ENCODE measurements around the gene HGF. TPM values are rescaled to one million over a fixed set of nuclear protein-coding genes. Genes with fewer than 3 reads are reported as not detected.
A peak's percentile ranks its signal among the peaks of the same experiment; 100 is the strongest.

The HGF gene
- total RNA-seq, 8 experiments from 2014 or later = 0.09 to 9.6 (median 0.56) TPM; not detected in 1

- Histone ChIP-seq H3K27ac (no peak overlapping the region), H3K4me3 (no peak overlapping the region), H3K4me1 (replicated peaks in 1 of 2) (peaks cover 3 to 29% of the 10 kb centered on the region in 2 donors)
- WGBS, 10 experiments = 68 to 100% (median 85%) methylated on average over 1 to 5 of the region's 5 CpGs
- in situ Hi-C loops (cut with MboI; ENCODE audit: low pct_unique_long_range_greater_than_20kb in 2 of 9, low sequenced_read_pairs in 9 of 9, unreplicated experiment in 9 of 9) = no loop called here
- no peak for ATAC-seq (replicated peaks in 6 of 8)
Measured at GRCh38 chr7:81684033-81684432, 85.8 kb downstream of the HGF start.

GRCh38 chr7:81682873-81683272 is 87.0 kb downstream of the HGF start:
- no peak overlapping the region for H3K4me3 ChIP-seq
- WGBS, 10 experiments = 0 to 89% (median 50%) methylated on average over 1 to 2 of the region's 2 CpGs; no CpG with 5 or more reads in 1 of the 10 experiments
- H3K4me1 ChIP-seq (replicated peaks in 1 of 2) = peaks cover 3 to 29% of the 10 kb centered on the region in 2 donors
- ATAC-seq (replicated peaks in 6 of 8) = no peak
- in situ Hi-C loops (cut with MboI; ENCODE audit: low pct_unique_long_range_greater_than_20kb in 2 of 9, low sequenced_read_pairs in 9 of 9, unreplicated experiment in 9 of 9) = no loop called here
- no peak overlapping the region for H3K27ac ChIP-seq

- in situ Hi-C loops (cut with MboI; ENCODE audit: low pct_unique_long_range_greater_than_20kb in 2 of 9, low sequenced_read_pairs in 9 of 9, unreplicated experiment in 9 of 9) = no loop called here
- Histone ChIP-seq H3K27ac (no peak overlapping the region), H3K4me3 (no peak overlapping the region), H3K4me1 (replicated peaks in 1 of 2) (peaks cover under 1 to 27% of the 10 kb centered on the region in 2 donors)
- no peak for ATAC-seq (replicated peaks in 6 of 8)
- 64 to 100% (median 100%) methylated on average over 1 to 2 of the region's 2 CpGs; no CpG with 5 or more reads in 1 of the 10 experiments for WGBS, 10 experiments
Measured at GRCh38 chr7:81680120-81680519, 89.7 kb downstream of the HGF start.

GRCh38 chr7:81676813-81677212 is 93.0 kb downstream of the HGF start:
- in situ Hi-C loops (cut with MboI; ENCODE audit: low pct_unique_long_range_greater_than_20kb in 2 of 9, low sequenced_read_pairs in 9 of 9, unreplicated experiment in 9 of 9) = no loop called here
- Histone ChIP-seq H3K4me1 (replicated peaks in 1 of 2) (no peaks in the 10 kb centered on the region), H3K27ac (no peak overlapping the region), H3K4me3 (no peak overlapping the region)
- ATAC-seq (replicated peaks in 6 of 8) = no peak
- WGBS, 10 experiments = 33 to 100% (median 60%) methylated on average over 1 of the region's 1 CpG; no CpG with 5 or more reads in 5 of the 10 experiments

GRCh38 chr7:81676105-81676811 is 93.6 kb downstream of the HGF start:
- 52 to 100% (median 78%) methylated on average over 1 to 3 of the region's 3 CpGs; no CpG with 5 or more reads in 2 of the 10 experiments for WGBS, 10 experiments
- no peak overlapping the region for H3K4me3 ChIP-seq
- H3K4me1 ChIP-seq (replicated peaks in 1 of 2) = no peaks in the 10 kb centered on the region
- no peak overlapping the region for H3K27ac ChIP-seq
- peak in 1 of 8 experiments; percentile 58 for ATAC-seq (replicated peaks in 6 of 8)
- in situ Hi-C loops (cut with MboI; ENCODE audit: low pct_unique_long_range_greater_than_20kb in 2 of 9, low sequenced_read_pairs in 9 of 9, unreplicated experiment in 9 of 9) = no loop called here

- WGBS, 10 experiments = 75 to 100% (median 88%) methylated on average over 2 of the region's 2 CpGs; no CpG with 5 or more reads in 1 of the 10 experiments
Measured at GRCh38 chr7:81674431-81674830, 95.4 kb downstream of the HGF start.

GRCh38 chr7:81672872-81673271 is 97.0 kb downstream of the HGF start:
- Histone ChIP-seq H3K4me1 (replicated peaks in 1 of 2) (no peaks in the 10 kb centered on the region), H3K4me3 (no peak overlapping the region), H3K27ac (no peak overlapping the region)
- ATAC-seq (replicated peaks in 6 of 8) = no peak
- 67% methylated on average over 1 of the region's 1 CpG; no CpG with 5 or more reads in 8 of the 10 experiments for WGBS, 10 experiments
- in situ Hi-C loops (cut with MboI; ENCODE audit: low pct_unique_long_range_greater_than_20kb in 2 of 9, low sequenced_read_pairs in 9 of 9, unreplicated experiment in 9 of 9) = no loop called here

More at GRCh38 chr7:81674431-81674830, 95.4 kb downstream of the HGF start:
- no peak for ATAC-seq (replicated peaks in 6 of 8)
- in situ Hi-C loops (cut with MboI; ENCODE audit: low pct_unique_long_range_greater_than_20kb in 2 of 9, low sequenced_read_pairs in 9 of 9, unreplicated experiment in 9 of 9) = no loop called here
- Histone ChIP-seq H3K4me1 (replicated peaks in 1 of 2) (no peaks in the 10 kb centered on the region), H3K4me3 (no peak overlapping the region), H3K27ac (no peak overlapping the region)

- WGBS, 10 experiments = 84 to 100% (median 95%) methylated on average over 1 to 3 of the region's 3 CpGs
- Histone ChIP-seq H3K4me1 (replicated peaks in 1 of 2) (no peaks in the 10 kb centered on the region), H3K27ac (no peak overlapping the region)
Measured at GRCh38 chr7:81669476-81670105, 100.3 kb downstream of the HGF start.

GRCh38 chr7:81666209-81666608 is 103.6 kb downstream of the HGF start:
- 0 to 83% (median 50%) methylated on average over 1 of the region's 1 CpG; no CpG with 5 or more reads in 1 of the 10 experiments for WGBS, 10 experiments
- Histone ChIP-seq H3K4me3 (no peak overlapping the region), H3K4me1 (replicated peaks in 1 of 2) (peaks cover 0 to 4% of the 10 kb centered on the region in 2 donors), H3K27ac (no peak overlapping the region)
- ATAC-seq (replicated peaks in 6 of 8) = peak in 2 of 8 experiments; percentile 41 to 43
- in situ Hi-C loops (cut with MboI; ENCODE audit: low pct_unique_long_range_greater_than_20kb in 2 of 9, low sequenced_read_pairs in 9 of 9, unreplicated experiment in 9 of 9) = no loop called here

More at GRCh38 chr7:81669476-81670105, 100.3 kb downstream of the HGF start:
- no peak overlapping the region for H3K4me3 ChIP-seq
- ATAC-seq (replicated peaks in 6 of 8) = no peak
- in situ Hi-C loops (cut with MboI; ENCODE audit: low pct_unique_long_range_greater_than_20kb in 2 of 9, low sequenced_read_pairs in 9 of 9, unreplicated experiment in 9 of 9) = no loop called here

- no peak overlapping the region for H3K4me3 ChIP-seq
- in situ Hi-C loops (cut with MboI; ENCODE audit: low pct_unique_long_range_greater_than_20kb in 2 of 9, low sequenced_read_pairs in 9 of 9, unreplicated experiment in 9 of 9) = no loop called here
- peaks cover 0 to 4% of the 10 kb centered on the region in 2 donors for H3K4me1 ChIP-seq (replicated peaks in 1 of 2)
- 42 to 100% (median 92%) methylated on average over 2 to 3 of the region's 3 CpGs for WGBS, 10 experiments
- H3K27ac ChIP-seq = no peak overlapping the region
- no peak for ATAC-seq (replicated peaks in 6 of 8)
Measured at GRCh38 chr7:81665236-81665635, 104.6 kb downstream of the HGF start.

GRCh38 chr7:81664304-81664703 is 105.5 kb downstream of the HGF start:
- peaks cover 0 to 4% of the 10 kb centered on the region in 2 donors for H3K4me1 ChIP-seq (replicated peaks in 1 of 2)
- H3K27ac ChIP-seq = no peak overlapping the region
- no peak overlapping the region for H3K4me3 ChIP-seq
- no peak for ATAC-seq (replicated peaks in 6 of 8)
- WGBS, 10 experiments = 0 to 100% (median 78%) methylated on average over 1 to 3 of the region's 3 CpGs; no CpG with 5 or more reads in 1 of the 10 experiments
- in situ Hi-C loops (cut with MboI; ENCODE audit: low pct_unique_long_range_greater_than_20kb in 2 of 9, low sequenced_read_pairs in 9 of 9, unreplicated experiment in 9 of 9) = no loop called here

- WGBS, 10 experiments = 11 to 100% (median 80%) methylated on average over 1 of the region's 1 CpG; no CpG with 5 or more reads in 1 of the 10 experiments
- in situ Hi-C loops (cut with MboI; ENCODE audit: low pct_unique_long_range_greater_than_20kb in 2 of 9, low sequenced_read_pairs in 9 of 9, unreplicated experiment in 9 of 9) = no loop called here
- Histone ChIP-seq H3K4me3 (no peak overlapping the region), H3K27ac (no peak overlapping the region), H3K4me1 (replicated peaks in 1 of 2) (peaks cover 0 to 4% of the 10 kb centered on the region in 2 donors)
- ATAC-seq (replicated peaks in 6 of 8) = peak in 1 of 8 experiments; percentile 37
Measured at GRCh38 chr7:81662531-81662930, 107.3 kb downstream of the HGF start.

- Histone ChIP-seq H3K27ac (no peak overlapping the region), H3K4me3 (no peak overlapping the region), H3K4me1 (replicated peaks in 1 of 2) (peaks cover 0 to 4% of the 10 kb centered on the region in 2 donors)
- 40 to 100% (median 88%) methylated on average over 1 to 3 of the region's 3 CpGs; no CpG with 5 or more reads in 2 of the 10 experiments for WGBS, 10 experiments
- in situ Hi-C loops (cut with MboI; ENCODE audit: low pct_unique_long_range_greater_than_20kb in 2 of 9, low sequenced_read_pairs in 9 of 9, unreplicated experiment in 9 of 9) = no loop called here
- ATAC-seq (replicated peaks in 6 of 8) = no peak
Measured at GRCh38 chr7:81659697-81660395, 110.0 kb downstream of the HGF start.

All from motor neuron (in vitro differentiated cells).